Body of pancreas (tissue), 4 donors: ENCODE results near the gene USP10. TPM values are rescaled to one million over a fixed set of nuclear protein-coding genes. Genes with fewer than 3 reads are reported as not detected.

ENCODE experiments used
- ATAC-seq: fragments of 150-250 bp; one replicate; pipeline ENCODE4 v1.9.1; 2016
- DNase-seq, 4 donors: peaks; one replicate each; pipeline ENCODE4 v3.0.0-alpha.2; 2019
- H3K27ac ChIP-seq, 4 donors: fragments of 200-600 bp; sonication (generic); 1 replicate in 3 of 4; 2 replicates in 1 of 4; pipeline versions ENCODE4 v1.5.1 to v1.6.1; 2016 to 2019; ENCODE audit warnings: mild to moderate bottlenecking in 1 of 4, mixed read lengths in 1 of 4, moderate library complexity in 1 of 4
- H3K27me3 ChIP-seq, 2 donors: fragments of 200-600 bp; sonication (generic); one replicate each; pipeline ENCODE4 v1.6.0; 2016; ENCODE audit warnings: mild to moderate bottlenecking in 1 of 2
- H3K36me3 ChIP-seq, 2 donors: fragments of 200-600 bp; sonication (generic); replicated peaks in 1 of 2; 2 replicates each; pipeline ENCODE4 v1.5.1; 2016; ENCODE audit warnings: low read depth in 2 of 2; ENCODE audit not compliant: insufficient read depth in 1 of 2
- H3K4me1 ChIP-seq: fragments of 200-600 bp; sonication (generic); one replicate; pipeline ENCODE4 v1.6.0; 2016
- H3K4me3 ChIP-seq, 2 donors: fragments of 200-600 bp; sonication (generic); 1 replicate in 1 of 2; 2 replicates in 1 of 2; pipeline ENCODE4 v1.5.1; 2016 to 2019
- H3K9me3 ChIP-seq, 3 donors: fragments of 200-600 bp; sonication (generic); 1 replicate in 2 of 3; 2 replicates in 1 of 3; pipeline ENCODE4 v1.5.1; 2016
- POLR2A ChIP-seq, 3 donors: fragments of 450-650 bp; IDR thresholded peaks; one replicate each; pipeline ENCODE4 v1.6.1; 2016; ENCODE audit warnings: antibody characterized with exemption in 3 of 3, mild to moderate bottlenecking in 2 of 3
- WGBS, 2 donors: methylation state at CpG; one replicate each; pipeline ENCODE4 v1.1.5; 2017; 5-methylcytosine and 5-hydroxymethylcytosine counted together
- intact Hi-C: fragments of 100-400 bp; cut with DNase I; formaldehyde crosslinking; loops from one replicate; pipeline ENCODE4 v1.15.1; 2023
- total RNA-seq, 2 donors: library from RNA; depleted of rRNA; stranded (reverse); fragments of >200 nt; gene quantifications; one replicate each; pipeline ENCODE4 v1.1.0, GENCODE V29; 2016
- TF ChIP-seq, protein P1 (sequence below), 7 experiments: fragments of 450-650 bp in 4 of 7; fragments of 200-600 bp in 3 of 7; sonication (generic) in 3 of 7; IDR thresholded peaks; one replicate each; pipeline ENCODE4 v1.5.1; 2016 to 2019; ENCODE audit warnings: antibody characterized with exemption in 7 of 7

The USP10 gene
- 10 to 100 TPM; 24.6 to 32.3 TPM for total RNA-seq

DNA sequence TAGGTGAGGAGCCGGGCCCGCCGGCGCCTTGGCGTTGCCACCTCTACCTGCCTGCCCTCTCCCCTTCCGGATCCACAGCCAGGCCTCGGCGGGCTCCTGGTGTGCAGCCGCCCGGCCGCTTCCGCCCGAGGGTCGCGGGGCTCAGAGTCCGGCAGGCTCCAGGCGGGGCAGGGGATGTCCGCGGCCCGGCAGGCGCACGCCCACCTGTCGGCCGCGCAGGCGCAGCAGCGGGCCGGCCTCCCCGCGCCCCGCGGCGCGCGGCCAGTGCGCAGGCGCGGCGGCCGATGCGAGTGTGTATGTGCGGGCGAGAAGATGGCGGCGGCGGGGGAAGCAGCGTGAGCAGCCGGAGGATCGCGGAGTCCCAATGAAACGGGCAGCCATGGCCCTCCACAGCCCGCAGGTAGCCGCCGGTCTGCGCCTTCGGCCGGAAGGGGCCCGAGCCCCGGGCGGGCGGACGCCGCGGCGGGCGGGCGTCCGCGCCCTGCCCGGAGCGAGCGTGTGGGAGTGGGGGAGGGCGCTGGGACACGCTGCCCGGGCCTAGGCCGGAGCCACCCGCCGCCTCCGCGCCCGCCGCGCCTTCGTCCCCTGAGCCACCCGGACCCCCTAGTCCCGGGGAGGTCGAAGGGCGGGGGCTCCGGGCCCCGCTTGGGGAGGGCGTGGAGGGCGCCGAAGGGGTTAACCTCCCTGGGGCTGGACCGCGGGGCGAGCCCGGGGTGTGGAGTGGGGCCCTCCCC, at the start of gene USP10:
Gene USP10 (plus strand): TSS at position 289 of the 734 bp plus-strand sequence. CDS start 91 bp downstream, at position 380.
- Histone ChIP-seq H3K36me3 (no peaks in the 10 kb centered on the region), H3K27me3 (no peaks in the 10 kb centered on the region), H3K9me3 (no peaks in the 10 kb centered on the region), H3K27ac (peak within 1 kb of the TSS; percentile 52 to 85 (median 76)), H3K4me3 (peak within 1 kb of the TSS; percentile 88 to 99), H3K4me1 (peaks cover 27% of the 10 kb centered on the region)
- TF ChIP-seq POLR2A (IDR thresholded peaks at IDR 0.05) = peak in 2 of 3 donors; percentile 20 to 37
- TF ChIP-seq, protein P1, sequence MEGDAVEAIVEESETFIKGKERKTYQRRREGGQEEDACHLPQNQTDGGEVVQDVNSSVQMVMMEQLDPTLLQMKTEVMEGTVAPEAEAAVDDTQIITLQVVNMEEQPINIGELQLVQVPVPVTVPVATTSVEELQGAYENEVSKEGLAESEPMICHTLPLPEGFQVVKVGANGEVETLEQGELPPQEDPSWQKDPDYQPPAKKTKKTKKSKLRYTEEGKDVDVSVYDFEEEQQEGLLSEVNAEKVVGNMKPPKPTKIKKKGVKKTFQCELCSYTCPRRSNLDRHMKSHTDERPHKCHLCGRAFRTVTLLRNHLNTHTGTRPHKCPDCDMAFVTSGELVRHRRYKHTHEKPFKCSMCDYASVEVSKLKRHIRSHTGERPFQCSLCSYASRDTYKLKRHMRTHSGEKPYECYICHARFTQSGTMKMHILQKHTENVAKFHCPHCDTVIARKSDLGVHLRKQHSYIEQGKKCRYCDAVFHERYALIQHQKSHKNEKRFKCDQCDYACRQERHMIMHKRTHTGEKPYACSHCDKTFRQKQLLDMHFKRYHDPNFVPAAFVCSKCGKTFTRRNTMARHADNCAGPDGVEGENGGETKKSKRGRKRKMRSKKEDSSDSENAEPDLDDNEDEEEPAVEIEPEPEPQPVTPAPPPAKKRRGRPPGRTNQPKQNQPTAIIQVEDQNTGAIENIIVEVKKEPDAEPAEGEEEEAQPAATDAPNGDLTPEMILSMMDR (IDR thresholded peaks at IDR 0.05) = peak in 1 of 7 experiments; percentile 8
- 0% methylated on average over 74 of the region's 97 CpGs; no CpG with 5 or more reads in 1 of the 2 donors for WGBS, 2 donors
- ATAC-seq (peak; percentile 97), DNase-seq (peak; percentile 76 to 85 (median 80))
- intact Hi-C loops = no loop called here

GRCh38 chr16:84650062-84650991, 49.5 kb upstream of the USP10 start:
- intact Hi-C loops = no loop called here
- Histone ChIP-seq H3K4me1 (peaks cover 20% of the 10 kb centered on the region), H3K4me3 (no peak overlapping the region), H3K36me3 (peaks cover 0 to 2% of the 10 kb centered on the region in 2 donors), H3K9me3 (no peaks in the 10 kb centered on the region), H3K27me3 (no peaks in the 10 kb centered on the region), H3K27ac (peak overlapping the region in 3 of 4 donors; percentile 20 to 82 (median 26))
- 42 to 55% methylated on average over 16 to 20 of the region's 20 CpGs for WGBS, 2 donors
- no peak for TF ChIP-seq POLR2A (IDR thresholded peaks at IDR 0.05)
- TF ChIP-seq, protein P1 (IDR thresholded peaks at IDR 0.05) = no peak
- ATAC-seq = peak; percentile 27
- no peak for DNase-seq

DNA sequence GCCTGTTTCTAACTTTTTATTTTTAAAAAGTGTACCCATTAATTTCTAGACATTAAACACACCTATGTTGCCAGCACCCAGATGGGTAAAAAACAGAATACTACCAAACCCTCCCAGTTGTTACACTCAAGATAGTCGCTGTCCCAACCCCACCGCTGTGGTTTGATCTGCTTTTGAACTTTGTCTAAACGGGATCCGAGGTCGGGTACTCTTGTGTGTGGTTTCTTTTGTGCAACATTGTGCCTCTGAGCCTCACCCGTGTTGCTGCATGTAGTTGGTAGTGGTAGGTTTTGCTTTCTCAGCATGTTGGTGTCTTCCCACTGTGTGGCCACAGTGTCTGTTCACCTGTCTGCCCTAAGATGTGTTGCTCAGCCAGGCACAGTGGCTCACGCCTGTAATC, 47.2 kb upstream of the USP10 start:
- Histone ChIP-seq H3K4me3 (no peak overlapping the region), H3K27ac (no peak overlapping the region), H3K27me3 (no peaks in the 10 kb centered on the region), H3K9me3 (no peaks in the 10 kb centered on the region), H3K4me1 (peaks cover 20% of the 10 kb centered on the region), H3K36me3 (peaks cover 8 to 11% of the 10 kb centered on the region in 2 donors)
- ATAC-seq (no peak), DNase-seq (no peak)
- TF ChIP-seq, protein P1 (IDR thresholded peaks at IDR 0.05) = no peak
- TF ChIP-seq POLR2A (IDR thresholded peaks at IDR 0.05) = no peak
- 71 to 95% methylated on average over 7 of the region's 7 CpGs for WGBS, 2 donors
- intact Hi-C loops = no loop called here

- H3K4me1 ChIP-seq = peaks cover 20% of the 10 kb centered on the region
- intact Hi-C loops = no loop called here
- no peak for DNase-seq
- WGBS, 2 donors = 82 to 85% methylated on average over 3 of the region's 3 CpGs
- no peak overlapping the region for H3K27ac ChIP-seq
- peaks cover 8 to 16% of the 10 kb centered on the region in 2 donors for H3K36me3 ChIP-seq
- H3K27me3 ChIP-seq = no peaks in the 10 kb centered on the region
- no peak overlapping the region for H3K4me3 ChIP-seq
- no peaks in the 10 kb centered on the region for H3K9me3 ChIP-seq
- TF ChIP-seq POLR2A (IDR thresholded peaks at IDR 0.05) = no peak
- no peak for ATAC-seq
Observed at GRCh38 chr16:84654238-84654637, 45.6 kb upstream of the USP10 start.

- intact Hi-C loops = no loop called here
Observed at GRCh38 chr16:84654998-84655397, 44.8 kb upstream of the USP10 start.

More at GRCh38 chr16:84654998-84655397, 44.8 kb upstream of the USP10 start:
- no peak overlapping the region for H3K27ac ChIP-seq
- peaks cover 13% of the 10 kb centered on the region for H3K4me1 ChIP-seq
- DNase-seq (no peak), ATAC-seq (no peak)
- no peaks in the 10 kb centered on the region for H3K27me3 ChIP-seq
- peaks cover 8 to 23% of the 10 kb centered on the region in 2 donors for H3K36me3 ChIP-seq
- TF ChIP-seq, protein P1 (IDR thresholded peaks at IDR 0.05) = no peak
- no peak for TF ChIP-seq POLR2A (IDR thresholded peaks at IDR 0.05)
- H3K9me3 ChIP-seq = no peaks in the 10 kb centered on the region
- WGBS, 2 donors = 69 to 70% methylated on average over 6 of the region's 6 CpGs
- H3K4me3 ChIP-seq = no peak overlapping the region
